PC-3 (cell line): ENCODE data around the gene ZDHHC19. TPM values are rescaled to one million over a fixed set of nuclear protein-coding genes. Genes with fewer than 3 reads are reported as not detected.
"Not testable (repeated sequence)": the region's sequence is repeated elsewhere in the genome, so short reads cannot be mapped to it uniquely, and the experiment has no call there.

ENCODE experiments used
- ATAC-seq: fragments of 200-7000 bp; cut with Tn5 transposase; 2 replicates; pipeline ENCODE4 v1.9.1; 2020; ENCODE audit warnings: mild to moderate bottlenecking, moderate library complexity
- BruUV-seq: library from RNA; stranded (reverse); fragments of 400-500 nt; replicated peaks from 2 replicates; lab custom pipeline; 2021; lab: Mats Ljungman, UMichigan
- CTCF ChIA-PET: fragments of 300-600 bp; sonication (Branson Sonifier 250); formaldehyde crosslinking; loops from one replicate; lab custom pipeline; 2022; ENCODE audit warnings: antibody characterized with exemption; lab: Charles Lee
- POLR2A ChIA-PET: fragments of 300-600 bp; sonication (Branson Sonifier 250); formaldehyde crosslinking; loops from one replicate; lab custom pipeline; 2022; ENCODE audit warnings: antibody characterized with exemption; ENCODE audit not compliant: unreplicated experiment; lab: Charles Lee
- DNase-seq: peaks from one replicate; pipeline ENCODE4 v3.0.0-alpha.2; 2015
- H2AFZ ChIP-seq: fragments of 300-600 bp; sonication (generic); 2 replicates; pipeline ENCODE4 v1.6.0; 2016; ENCODE audit warnings: antibody characterized with exemption, low read length
- H3F3A ChIP-seq: fragments of 300-600 bp; sonication (generic); one replicate; pipeline ENCODE4 v1.6.0; 2017; ENCODE audit warnings: antibody characterized with exemption, low read length, control low read depth, mild to moderate bottlenecking; ENCODE audit not compliant: unreplicated experiment
- H3K27ac ChIP-seq: fragments of 300-600 bp; sonication (generic); 2 replicates; pipeline ENCODE4 v1.5.1; 2016; ENCODE audit warnings: mild to moderate bottlenecking, low read length
- H3K27me3 ChIP-seq: fragments of 300-600 bp; sonication (generic); 2 replicates; pipeline ENCODE4 v1.6.1; 2016; ENCODE audit warnings: low read length, mixed read lengths
- H3K36me3 ChIP-seq: fragments of 300-600 bp; sonication (generic); 2 replicates; pipeline ENCODE4 v1.6.1; 2016; ENCODE audit warnings: low read depth, mixed run types, low read length, mixed read lengths
- H3K4me1 ChIP-seq: fragments of 300-600 bp; sonication (generic); 2 replicates; pipeline ENCODE4 v1.5.1; 2016; ENCODE audit warnings: low read length; ENCODE audit not compliant: insufficient read depth
- H3K4me2 ChIP-seq: fragments of 300-600 bp; sonication (generic); 2 replicates; pipeline ENCODE4 v1.6.0; 2016; ENCODE audit warnings: low read length
- H3K4me3 ChIP-seq: fragments of 300-600 bp; sonication (generic); 2 replicates; pipeline ENCODE4 v1.5.1; 2016; ENCODE audit warnings: mild to moderate bottlenecking, low read length, mixed read lengths
- H3K79me2 ChIP-seq: fragments of 300-600 bp; sonication (generic); 2 replicates; pipeline ENCODE4 v1.6.1; 2017; ENCODE audit warnings: low read length, mixed read lengths
- H3K9ac ChIP-seq: fragments of 300-600 bp; sonication (generic); 2 replicates; pipeline ENCODE4 v1.6.0; 2016; ENCODE audit warnings: mild to moderate bottlenecking, low read length
- H3K9me2 ChIP-seq: fragments of 300-600 bp; sonication (generic); replicated peaks from 2 replicates; pipeline ENCODE4 v1.6.1; 2016; ENCODE audit warnings: mixed run types, low read length, mixed read lengths
- H3K9me3 ChIP-seq: fragments of 300-600 bp; sonication (generic); 2 replicates; pipeline ENCODE4 v1.6.1; 2016; ENCODE audit warnings: low read length, mixed read lengths
- H4K20me1 ChIP-seq: fragments of 300-600 bp; sonication (generic); 2 replicates; pipeline ENCODE4 v1.6.1; 2016; ENCODE audit warnings: low read length, mixed read lengths
- CTCF ChIP-seq: fragments of 300-600 bp; sonication (generic); conservative IDR thresholded peaks from 2 replicates; pipeline ENCODE4 v1.5.1; 2017; ENCODE audit warnings: antibody characterized with exemption, low read depth, mild to moderate bottlenecking, low read length
- EZH2 ChIP-seq: fragments of 300-600 bp; sonication (generic); IDR thresholded peaks from one replicate; pipeline ENCODE4 v1.6.1; 2017; ENCODE audit warnings: antibody characterized with exemption, mild to moderate bottlenecking, low read length; ENCODE audit not compliant: unreplicated experiment
- EZH2phosphoT487 ChIP-seq: fragments of 300-600 bp; sonication (generic); IDR thresholded peaks from 2 replicates; pipeline ENCODE4 v1.6.1; 2018; ENCODE audit warnings: mild to moderate bottlenecking, antibody characterized with exemption, low read length, borderline replicate concordance
- intact Hi-C: fragments of 100-400 bp; cut with micrococcal nuclease; formaldehyde crosslinking; loops from 2 replicates; pipeline ENCODE4 v1.9.0; 2023
- total RNA-seq: library from RNA; depleted of rRNA; stranded (reverse); fragments of >200 nt; gene quantifications from 2 replicates; pipeline ENCODE4 v1.2.3, GENCODE V29; 2014

Gene ZDHHC19
- total RNA-seq, 1 experiment from 2014 or later = not detected

- ChIA-PET POLR2A (no interaction called here), CTCF (no interaction called here)
- Histone ChIP-seq H3F3A (no peaks in the 10 kb centered on the region), H3K79me2 (no peaks in the 10 kb centered on the region), H3K4me2 (no peak overlapping the region), H3K27ac (no peak overlapping the region), H3K9me3 (no peaks in the 10 kb centered on the region), H4K20me1 (no peaks in the 10 kb centered on the region), H3K4me3 (no peak overlapping the region), H3K4me1 (peaks cover 12% of the 10 kb centered on the region), H3K36me3 (no peaks in the 10 kb centered on the region), H3K27me3 (no peaks in the 10 kb centered on the region), H3K9ac (no peak overlapping the region), H2AFZ (no peak overlapping the region), H3K9me2 (no peaks in the 10 kb centered on the region)
- intact Hi-C loops = no loop called here
- ATAC-seq = no peak
- no peak for DNase-seq
- no TSS peak for BruUV-seq
- no peak for TF ChIP-seq EZH2phosphoT487
- no peak for TF ChIP-seq CTCF
- no peak for TF ChIP-seq EZH2
Measured at GRCh38 chr3:196175722-196176121, 35.5 kb downstream of the ZDHHC19 start.

- TF ChIP-seq EZH2 = no peak
- TF ChIP-seq CTCF = no peak
- TF ChIP-seq EZH2phosphoT487 = no peak
- H3K4me2 ChIP-seq = no peak overlapping the region
- H3F3A ChIP-seq = no peaks in the 10 kb centered on the region
- H3K36me3 ChIP-seq = no peaks in the 10 kb centered on the region
- intact Hi-C loops = no loop called here
- H3K27ac ChIP-seq = no peak overlapping the region
- no peaks in the 10 kb centered on the region for H3K9me2 ChIP-seq
- CTCF ChIA-PET = no interaction called here
- DNase-seq = no peak
- H3K4me1 ChIP-seq = peaks cover 11% of the 10 kb centered on the region
- H3K79me2 ChIP-seq = no peaks in the 10 kb centered on the region
- no peaks in the 10 kb centered on the region for H3K9me3 ChIP-seq
- ATAC-seq = no peak
- POLR2A ChIA-PET = no interaction called here
- H2AFZ ChIP-seq = no peak overlapping the region
- no TSS peak for BruUV-seq
- no peak overlapping the region for H3K9ac ChIP-seq
- H3K4me3 ChIP-seq = no peak overlapping the region
- H4K20me1 ChIP-seq = no peaks in the 10 kb centered on the region
- H3K27me3 ChIP-seq = no peaks in the 10 kb centered on the region
Measured at GRCh38 chr3:196175116-196175625, 36.0 kb downstream of the ZDHHC19 start.

- BruUV-seq = no TSS peak
- H3K4me3 ChIP-seq = no peak overlapping the region
- ChIA-PET POLR2A (no interaction called here), CTCF (no interaction called here)
- H3K9me2 ChIP-seq = no peaks in the 10 kb centered on the region
- ATAC-seq (no peak), DNase-seq (no peak)
- no peaks in the 10 kb centered on the region for H3K36me3 ChIP-seq
- TF ChIP-seq CTCF (no peak), EZH2phosphoT487 (no peak), EZH2 (no peak)
- no peaks in the 10 kb centered on the region for H3K9me3 ChIP-seq
- intact Hi-C loops = no loop called here
- no peaks in the 10 kb centered on the region for H4K20me1 ChIP-seq
- no peak overlapping the region for H2AFZ ChIP-seq
- no peak overlapping the region for H3K27ac ChIP-seq
- no peak overlapping the region for H3K9ac ChIP-seq
- H3K4me2 ChIP-seq = no peak overlapping the region
- no peaks in the 10 kb centered on the region for H3K79me2 ChIP-seq
- no peaks in the 10 kb centered on the region for H3K27me3 ChIP-seq
- H3F3A ChIP-seq = no peaks in the 10 kb centered on the region
- H3K4me1 ChIP-seq = peaks cover 6% of the 10 kb centered on the region
Measured at GRCh38 chr3:196174652-196175051, 36.5 kb downstream of the ZDHHC19 start.

- H3K79me2 ChIP-seq, H3K36me3 ChIP-seq, H3K4me1 ChIP-seq, intact Hi-C loops, H3K9me3 ChIP-seq, BruUV-seq, DNase-seq, H4K20me1 ChIP-seq, H3K27ac ChIP-seq, ATAC-seq, H3K9me2 ChIP-seq, H2AFZ ChIP-seq, CTCF ChIA-PET, H3K4me2 ChIP-seq, H3F3A ChIP-seq, H3K4me3 ChIP-seq, H3K9ac ChIP-seq, POLR2A ChIA-PET, H3K27me3 ChIP-seq: not testable (repeated sequence)
Measured at GRCh38 chr3:196170296-196170695, 40.9 kb downstream of the ZDHHC19 start.
